ENCODE data around the gene KPNA1.

- no peak for TF ChIP-seq CTCF (IDR thresholded peaks at IDR 0.05)
- TF ChIP-seq RCOR1 (IDR thresholded peaks at IDR 0.05; ENCODE audit: low read depth, low read length) = no peak
- TF ChIP-seq CHD2 (IDR thresholded peaks at IDR 0.05; ENCODE audit: low read length, partially characterized antibody) = no peak
- TF ChIP-seq POLR2A (IDR thresholded peaks at IDR 0.05; ENCODE audit: low read length) = no peak
- no peak for TF ChIP-seq ZFP36 (IDR thresholded peaks at IDR 0.05; ENCODE audit: borderline replicate concordance, partially characterized antibody)
These were observed 15.4 kb upstream of the KPNA1 start for GRCh38 chr3:122530164-122530563.
